GM12801 (cell line): Measurements from ENCODE around the gene CTIF.

ENCODE experiments used
- CTCF ChIP-seq: IDR thresholded peaks from one replicate; pipeline ENCODE4 v1.5.1; 2011; ENCODE audit warnings: control low read depth; ENCODE audit not compliant: insufficient read length; ENCODE audit errors: extremely low read depth

Gene CTIF

GRCh38 chr18:48690494-48690893 lies 151.7 kb downstream of the CTIF start:
- no peak for TF ChIP-seq CTCF

- no peak for TF ChIP-seq CTCF
These were observed 154.2 kb downstream of the CTIF start for GRCh38 chr18:48693006-48693405.

- TF ChIP-seq CTCF: no peak
These were observed 154.9 kb downstream of the CTIF start for GRCh38 chr18:48693625-48694262.

- no peak for TF ChIP-seq CTCF
These were observed 155.5 kb downstream of the CTIF start for GRCh38 chr18:48694295-48694694.

- TF ChIP-seq CTCF: no peak
These were observed 156.8 kb downstream of the CTIF start for GRCh38 chr18:48695671-48696070.

- no peak for TF ChIP-seq CTCF
These were observed 157.4 kb downstream of the CTIF start for GRCh38 chr18:48696218-48696617.

GRCh38 chr18:48697441-48697840 lies 158.6 kb downstream of the CTIF start:
- TF ChIP-seq CTCF: no peak
